ENCODE data around the gene IL24.

IL24 gene

GRCh38 chr1:206903687-206904086 lies 6.4 kb downstream of the IL24 start:
- no peak for TF ChIP-seq GABPA (IDR thresholded peaks at IDR 0.05; ENCODE audit: low read depth)
- no peak for TF ChIP-seq SPI1 (IDR thresholded peaks at IDR 0.05; ENCODE audit: borderline replicate concordance, low read depth)
- TF ChIP-seq CTCF (IDR thresholded peaks at IDR 0.05; ENCODE audit: insufficient read depth, low read length), result no peak
- Histone ChIP-seq H3K27ac (replicated peaks) (no peak overlapping the region), H3K27me3 (ENCODE audit: insufficient read depth, poor library complexity, severe bottlenecking) (peaks cover 12% of the 10 kb centered on the region), H3K4me3 (replicated peaks; ENCODE audit: insufficient read depth, low read length) (no peak overlapping the region)
- no peak for DNase-seq (ENCODE audit: low read depth in 1 of 2, low spot score in 1 of 2)

GRCh38 chr1:206904423-206905142 lies 7.3 kb downstream of the IL24 start:
- H3K27me3 ChIP-seq (ENCODE audit: insufficient read depth, poor library complexity, severe bottlenecking), result peaks cover 19% of the 10 kb centered on the region
- H3K4me3 ChIP-seq (replicated peaks; ENCODE audit: insufficient read depth, low read length), result no peak overlapping the region
- H3K27ac ChIP-seq (replicated peaks), result no peak overlapping the region
- no peak for TF ChIP-seq SPI1 (IDR thresholded peaks at IDR 0.05; ENCODE audit: borderline replicate concordance, low read depth)
- TF ChIP-seq CTCF (IDR thresholded peaks at IDR 0.05; ENCODE audit: insufficient read depth, low read length), result no peak
- no peak for TF ChIP-seq REST (IDR thresholded peaks at IDR 0.05; ENCODE audit: insufficient replicate concordance, low read depth)
- TF ChIP-seq POLR2AphosphoS5 (IDR thresholded peaks at IDR 0.05; ENCODE audit: low read depth), result no peak
- TF ChIP-seq GABPA (IDR thresholded peaks at IDR 0.05; ENCODE audit: low read depth), result no peak
- no peak for DNase-seq (ENCODE audit: low read depth in 1 of 2, low spot score in 1 of 2)

GRCh38 chr1:206905295-206906164 lies 8.3 kb downstream of the IL24 start:
- Histone ChIP-seq H3K27me3 (ENCODE audit: insufficient read depth, poor library complexity, severe bottlenecking) (peaks cover 23% of the 10 kb centered on the region), H3K4me3 (replicated peaks; ENCODE audit: insufficient read depth, low read length) (no peak overlapping the region), H3K27ac (replicated peaks) (no peak overlapping the region)
- DNase-seq (ENCODE audit: low read depth in 1 of 2, low spot score in 1 of 2), result no peak
- no peak for TF ChIP-seq POLR2AphosphoS5 (IDR thresholded peaks at IDR 0.05; ENCODE audit: low read depth)
- no peak for TF ChIP-seq GABPA (IDR thresholded peaks at IDR 0.05; ENCODE audit: low read depth)

GRCh38 chr1:206907304-206907991 lies 10.2 kb downstream of the IL24 start:
- TF ChIP-seq SPI1 (IDR thresholded peaks at IDR 0.05; ENCODE audit: borderline replicate concordance, low read depth) (no peak), REST (IDR thresholded peaks at IDR 0.05; ENCODE audit: insufficient replicate concordance, low read depth) (no peak), CTCF (IDR thresholded peaks at IDR 0.05; ENCODE audit: insufficient read depth, low read length) (no peak), POLR2AphosphoS5 (IDR thresholded peaks at IDR 0.05; ENCODE audit: low read depth) (no peak), GABPA (IDR thresholded peaks at IDR 0.05; ENCODE audit: low read depth) (no peak)
- no peak for DNase-seq (ENCODE audit: low read depth in 1 of 2, low spot score in 1 of 2)
- H3K27ac ChIP-seq (replicated peaks), result no peak overlapping the region
- H3K4me3 ChIP-seq (replicated peaks; ENCODE audit: insufficient read depth, low read length), result no peak overlapping the region
- H3K27me3 ChIP-seq (ENCODE audit: insufficient read depth, poor library complexity, severe bottlenecking), result peaks cover 23% of the 10 kb centered on the region

Data from HL-60 (cell line).